Neural cell (in vitro differentiated cells): ENCODE measurements around the gene ANTXR2.
"Not testable (repeated sequence)": the region's sequence is repeated elsewhere in the genome, so short reads cannot be mapped to it uniquely, and the experiment has no call there.

ENCODE experiments used
- CTCF ChIP-seq: fragments of 450-650 bp; IDR thresholded peaks from 2 replicates; pipeline ENCODE4 v1.5.1; 2014; ENCODE audit warnings: antibody characterized with exemption, mild to moderate bottlenecking, moderate library complexity; ENCODE audit not compliant: poor library complexity, severe bottlenecking
- EP300 ChIP-seq: fragments of 450-650 bp; conservative IDR thresholded peaks from 2 replicates; pipeline ENCODE4 v1.6.1; 2014; ENCODE audit warnings: antibody characterized with exemption, mild to moderate bottlenecking, moderate library complexity; ENCODE audit not compliant: poor library complexity, severe bottlenecking
- EZH2 ChIP-seq: fragments of 200-600, 300-800 bp; shearing (Covaris generic), sonication (generic); IDR thresholded peaks from 2 replicates; pipeline ENCODE4 v1.6.1; 2014; ENCODE audit warnings: antibody characterized with exemption, low read length, borderline replicate concordance, mild to moderate bottlenecking; ENCODE audit not compliant: insufficient read depth, poor library complexity, severe bottlenecking
- POLR2AphosphoS5 ChIP-seq: IDR thresholded peaks from 2 replicates; pipeline ENCODE4 v1.6.1; 2012
- RAD21 ChIP-seq: fragments of 450-650 bp; conservative IDR thresholded peaks from 2 replicates; pipeline ENCODE4 v1.6.1; 2014; ENCODE audit warnings: antibody characterized with exemption, mild to moderate bottlenecking, moderate library complexity
- REST ChIP-seq: IDR thresholded peaks from 2 replicates; pipeline ENCODE4 v1.6.1; 2012; ENCODE audit warnings: borderline replicate concordance
- TAF1 ChIP-seq: IDR thresholded peaks from 2 replicates; pipeline ENCODE4 v1.6.1; 2012; ENCODE audit warnings: low read depth

DNA sequence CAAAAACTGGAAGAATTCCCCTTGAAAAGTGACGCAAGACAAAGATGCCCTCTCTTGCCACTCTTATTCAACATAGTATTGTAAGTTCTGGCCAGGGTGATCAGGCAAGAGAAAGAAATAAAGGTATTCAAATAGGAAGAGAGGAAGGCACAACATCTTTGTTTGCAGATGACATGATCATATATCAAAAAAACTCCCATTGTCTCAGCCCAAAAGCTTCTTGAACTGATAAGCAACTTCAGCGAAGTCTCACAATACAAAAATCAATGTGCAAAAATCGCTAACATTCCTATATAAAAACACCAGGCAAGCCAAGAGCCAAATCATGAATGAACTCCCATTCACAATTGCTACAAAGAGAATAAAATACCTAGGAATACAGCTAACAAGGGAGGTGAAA is 46.6 kb upstream of the ANTXR2 start:
- TF ChIP-seq CTCF, EZH2, POLR2AphosphoS5, RAD21, REST, TAF1, EP300: not testable (repeated sequence)
